Measurements from ENCODE around the gene RPGRIP1L.
"Not testable (repeated sequence)": the region's sequence is repeated elsewhere in the genome, so short reads cannot be mapped to it uniquely, and the experiment has no call there.

The RPGRIP1L gene

DNA sequence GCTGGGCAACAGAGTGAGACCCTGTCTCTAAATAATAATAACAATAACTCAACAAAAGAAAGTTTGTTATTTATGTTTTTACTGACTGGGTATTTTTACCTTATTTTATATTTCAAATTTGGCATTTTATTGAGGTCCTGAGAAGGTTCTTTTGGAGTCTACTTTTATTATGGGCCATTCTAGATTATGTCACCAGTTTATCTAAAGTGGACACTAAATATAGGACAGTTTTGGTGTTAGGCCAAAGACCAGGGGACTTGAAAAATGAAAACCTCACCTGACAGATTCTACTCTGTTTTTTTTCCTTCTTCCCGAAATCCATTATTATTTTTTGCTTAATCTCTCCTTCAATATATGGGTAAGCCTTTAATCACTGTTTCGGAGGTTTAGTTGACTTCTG lies 8.4 kb upstream of the RPGRIP1L start:
- DNase-seq (ENCODE audit: low spot score), result no peak

- DNase-seq (ENCODE audit: low spot score), result no peak
Observed at GRCh38 chr16:53711390-53711789, 7.7 kb upstream of the RPGRIP1L start.

GRCh38 chr16:53708490-53708889 lies 4.8 kb upstream of the RPGRIP1L start:
- DNase-seq (ENCODE audit: low spot score), result no peak

DNA sequence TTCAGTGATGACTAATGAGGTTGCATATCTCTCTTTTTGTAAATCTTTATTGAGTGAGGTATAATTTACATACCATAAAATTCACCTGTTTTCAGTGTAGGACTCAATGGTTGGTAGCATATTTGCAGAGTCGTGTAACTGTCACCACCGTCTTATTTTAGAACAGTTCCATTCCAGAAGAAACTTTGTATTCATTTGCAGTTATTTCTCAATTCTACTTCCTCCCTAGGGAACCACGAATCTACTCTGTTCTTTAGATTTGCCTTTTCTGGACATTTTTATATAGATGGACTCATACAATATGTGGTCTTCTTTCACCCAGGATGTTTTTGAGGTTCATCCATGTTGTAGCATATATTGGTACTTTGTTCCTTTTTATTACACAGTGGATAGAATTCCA lies 4.0 kb upstream of the RPGRIP1L start:
- DNase-seq (ENCODE audit: low spot score), result no peak

GRCh38 chr16:53704445-53704813 lies 770 bp upstream of the RPGRIP1L start:
- no peak for DNase-seq (ENCODE audit: low spot score)

DNA sequence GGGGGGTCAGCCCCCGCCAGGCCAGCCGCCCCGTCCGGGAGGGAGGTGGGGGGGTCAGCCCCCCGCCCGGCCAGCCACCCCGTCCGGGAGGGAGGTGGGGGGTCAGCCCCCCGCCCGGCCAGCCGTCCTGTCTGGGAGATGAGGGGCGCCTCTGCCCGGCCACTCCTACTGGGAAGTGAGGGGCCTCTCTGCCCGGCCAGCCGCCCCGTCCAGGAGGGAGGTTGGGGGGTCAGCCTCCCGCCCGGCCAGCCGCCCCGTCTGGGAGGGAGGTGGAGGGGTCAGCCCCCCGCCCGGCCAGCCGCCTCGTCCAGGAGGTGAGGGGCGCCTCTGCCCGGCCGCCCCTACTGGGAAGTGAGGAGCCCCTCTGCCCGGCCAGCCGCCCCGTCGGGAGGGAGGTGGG lies 5.4 kb downstream of the RPGRIP1L start:
- DNase-seq (ENCODE audit: low spot score), result not testable (repeated sequence)

- DNase-seq (ENCODE audit: low spot score), result no peak
Observed at GRCh38 chr16:53695070-53695469, 8.6 kb downstream of the RPGRIP1L start.

DNA sequence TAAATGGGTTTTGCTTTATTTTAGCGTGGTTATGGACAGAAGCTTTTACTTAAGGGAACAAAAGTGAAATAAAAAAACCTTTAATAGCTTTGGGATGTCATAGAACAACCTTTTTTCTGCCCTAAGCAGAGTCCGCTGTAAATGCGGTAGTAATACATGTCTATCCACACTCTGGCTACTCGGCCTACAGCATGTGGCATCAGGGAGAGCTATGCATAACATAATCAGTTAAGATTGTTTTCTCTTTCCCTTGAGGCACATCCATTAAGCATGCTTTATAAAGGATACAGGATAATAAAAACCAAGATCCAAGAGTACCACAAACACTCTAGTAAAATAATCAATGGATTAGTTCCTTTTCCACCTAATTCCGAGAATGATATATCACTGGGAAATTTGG lies 10.3 kb downstream of the RPGRIP1L start:
- DNase-seq (ENCODE audit: low spot score), result no peak

DNA sequence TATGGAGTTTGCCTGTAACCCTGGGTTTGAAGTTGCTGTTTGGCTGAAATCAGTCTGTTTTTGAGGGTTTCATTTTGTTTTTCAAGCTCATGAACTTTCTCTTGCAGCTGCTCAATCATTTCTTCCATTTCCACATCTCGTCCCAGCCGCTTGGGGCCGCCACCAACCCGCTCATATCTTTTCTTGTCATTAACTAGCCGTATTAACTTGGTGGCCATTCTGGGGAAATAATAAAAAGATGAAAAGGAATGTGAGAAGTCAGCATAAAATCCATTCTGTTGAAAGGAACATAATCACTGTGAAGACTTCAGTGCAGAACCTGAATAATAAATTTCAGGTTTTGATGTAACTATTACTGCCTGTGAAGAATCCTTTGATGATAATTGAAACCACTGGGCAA lies 11.5 kb downstream of the RPGRIP1L start:
- no peak for DNase-seq (ENCODE audit: low spot score)

GRCh38 chr16:53690771-53691170 lies 12.9 kb downstream of the RPGRIP1L start:
- DNase-seq (ENCODE audit: low spot score), result no peak

GRCh38 chr16:53689636-53690035 lies 14.0 kb downstream of the RPGRIP1L start:
- no peak for DNase-seq (ENCODE audit: low spot score)

DNA sequence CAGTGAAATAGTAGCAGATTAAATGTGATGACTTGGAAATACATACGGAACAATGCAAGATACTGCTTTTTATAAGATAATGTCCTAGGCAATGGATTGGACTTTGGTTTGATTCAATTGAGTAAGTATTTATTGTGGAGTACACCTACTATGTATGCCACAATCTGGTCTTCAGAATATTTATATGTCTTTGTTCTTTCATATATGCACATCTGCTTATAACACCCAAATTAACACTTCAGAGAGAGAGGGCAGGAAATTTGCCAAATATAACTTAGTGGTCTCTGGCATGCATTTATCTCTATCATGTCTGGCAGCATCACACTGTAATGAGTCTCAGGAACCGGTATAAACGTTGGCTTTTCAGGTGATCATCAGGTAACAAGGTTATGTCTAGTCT lies 16.9 kb downstream of the RPGRIP1L start:
- no peak for DNase-seq (ENCODE audit: low spot score)

DNA sequence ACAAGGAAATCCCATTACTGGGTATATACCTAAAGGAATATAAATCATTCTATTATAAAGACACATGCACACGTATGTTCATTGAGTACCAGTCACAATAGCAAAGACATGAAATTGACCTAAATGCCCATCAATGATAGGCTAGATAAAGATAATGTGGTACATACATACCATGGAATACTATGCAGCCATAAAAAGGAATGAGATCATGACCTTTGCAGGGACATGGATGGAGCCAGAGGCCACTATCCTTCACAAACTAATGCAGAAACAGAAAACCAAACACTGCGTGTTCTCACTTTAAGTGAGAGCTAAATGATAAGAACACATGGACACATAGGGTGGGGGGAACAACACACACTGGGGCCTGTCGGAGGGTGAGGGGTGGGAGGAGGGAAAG lies 18.3 kb downstream of the RPGRIP1L start:
- DNase-seq (ENCODE audit: low spot score), result not testable (repeated sequence)

DNA sequence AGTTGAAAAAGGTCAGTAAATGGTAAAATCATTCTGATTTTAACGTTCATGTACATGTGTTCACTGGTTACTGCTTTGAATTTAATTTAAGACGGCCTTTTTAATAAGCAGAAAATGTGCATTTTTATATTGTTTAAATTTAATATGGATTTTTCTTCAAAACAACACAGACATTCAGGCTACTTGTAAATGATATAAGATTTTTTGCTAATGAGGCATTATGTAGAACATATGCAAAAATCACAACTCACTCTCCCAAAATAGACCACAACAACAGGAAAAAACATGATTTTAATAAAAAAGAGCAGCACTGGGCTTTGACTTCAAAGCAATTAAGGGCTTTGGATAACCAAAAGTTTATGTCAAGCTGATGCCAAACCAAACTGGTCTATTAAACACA lies 22.3 kb downstream of the RPGRIP1L start:
- DNase-seq (ENCODE audit: low spot score), result no peak

- DNase-seq (ENCODE audit: low spot score), result no peak
Observed at GRCh38 chr16:53680756-53681155, 22.9 kb downstream of the RPGRIP1L start.

DNA sequence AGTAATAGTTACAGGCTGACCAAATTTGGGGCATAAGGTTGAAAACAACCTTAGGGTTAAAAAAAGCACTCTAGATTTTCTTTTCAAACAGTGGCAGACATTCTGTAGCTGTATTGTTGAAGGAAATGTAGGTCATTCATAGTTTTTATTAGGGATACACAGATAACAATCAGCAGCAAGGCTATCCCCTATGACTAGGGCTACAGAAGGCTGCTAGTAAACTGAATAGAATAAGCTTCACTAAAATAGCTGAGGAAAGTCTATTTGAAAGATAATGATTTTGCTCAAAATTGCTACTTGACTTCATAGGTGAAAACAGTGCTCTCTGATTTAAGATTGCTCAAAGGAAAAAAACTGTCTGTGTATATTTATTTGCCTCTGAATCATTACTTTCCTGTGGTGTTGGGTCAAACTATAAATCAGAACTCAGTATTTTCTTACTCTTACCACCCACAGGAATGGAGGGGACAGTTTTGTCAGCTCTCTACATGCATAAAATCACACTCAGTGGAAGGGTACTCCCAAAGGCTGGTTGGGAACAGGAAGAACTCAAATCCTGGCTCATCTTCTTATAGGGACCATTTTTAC lies 24.8 kb downstream of the RPGRIP1L start:
- no peak for DNase-seq (ENCODE audit: low spot score)

DNA sequence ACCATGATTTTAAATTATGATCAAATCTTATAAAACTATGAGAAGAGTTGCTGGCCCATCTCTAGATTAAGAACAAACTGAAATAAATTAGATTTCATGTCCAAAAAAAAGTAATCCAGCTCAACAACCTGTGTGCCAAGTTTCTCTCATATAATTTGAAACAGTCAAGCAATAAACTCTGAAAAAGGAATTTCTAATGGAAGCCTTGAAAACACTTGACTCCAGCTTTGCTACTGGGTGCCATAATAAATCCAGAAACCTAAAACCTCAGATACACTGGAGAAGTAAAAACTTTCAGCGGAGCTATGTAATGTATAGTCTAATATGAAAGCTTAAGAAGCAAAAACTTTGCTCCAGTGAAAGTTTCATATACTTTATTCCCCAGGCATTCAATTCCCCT lies 25.5 kb downstream of the RPGRIP1L start:
- no peak for DNase-seq (ENCODE audit: low spot score)

DNA sequence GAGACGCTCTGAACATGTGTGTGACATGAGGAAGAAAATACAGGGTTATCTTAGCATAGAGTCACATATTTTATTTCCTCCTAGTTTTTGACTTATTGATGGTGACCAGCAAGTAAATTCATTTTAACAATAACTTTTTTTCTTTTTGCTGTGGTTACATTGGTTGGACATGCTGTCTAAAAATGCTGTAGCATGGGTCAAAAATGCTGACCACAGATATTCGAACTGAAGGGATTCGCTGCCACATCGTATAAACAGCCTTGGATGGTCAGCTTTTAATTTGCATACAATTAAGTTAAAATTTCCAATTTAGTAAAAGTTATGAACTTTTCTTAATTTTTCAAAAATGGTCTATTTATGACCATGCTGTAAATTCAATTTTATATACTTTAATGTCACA lies 30.5 kb downstream of the RPGRIP1L start:
- no peak for DNase-seq (ENCODE audit: low spot score)

- no peak for DNase-seq (ENCODE audit: low spot score)
Observed at GRCh38 chr16:53672461-53672860, 31.2 kb downstream of the RPGRIP1L start.

DNA sequence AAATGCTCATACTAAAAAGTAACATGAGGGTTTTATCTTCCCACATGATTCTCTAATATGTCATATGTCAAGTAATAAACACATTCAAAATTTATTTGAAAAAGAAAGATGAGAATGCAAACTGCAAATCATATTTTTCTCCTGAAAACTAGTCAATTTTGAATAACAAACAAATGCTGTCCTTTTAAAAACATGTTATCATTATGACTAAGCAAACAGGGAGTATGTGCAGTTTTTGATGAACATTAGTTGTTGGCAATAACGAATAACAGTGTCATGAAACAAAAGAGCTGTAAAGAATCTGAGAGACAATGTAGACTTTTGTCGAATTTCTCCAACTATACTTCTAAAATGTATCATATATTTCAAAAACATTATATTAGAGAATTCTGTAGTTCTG lies 34.8 kb downstream of the RPGRIP1L start:
- no peak for DNase-seq (ENCODE audit: low spot score)

GRCh38 chr16:53666786-53667415 lies 36.8 kb downstream of the RPGRIP1L start:
- DNase-seq (ENCODE audit: low spot score), result no peak

DNA sequence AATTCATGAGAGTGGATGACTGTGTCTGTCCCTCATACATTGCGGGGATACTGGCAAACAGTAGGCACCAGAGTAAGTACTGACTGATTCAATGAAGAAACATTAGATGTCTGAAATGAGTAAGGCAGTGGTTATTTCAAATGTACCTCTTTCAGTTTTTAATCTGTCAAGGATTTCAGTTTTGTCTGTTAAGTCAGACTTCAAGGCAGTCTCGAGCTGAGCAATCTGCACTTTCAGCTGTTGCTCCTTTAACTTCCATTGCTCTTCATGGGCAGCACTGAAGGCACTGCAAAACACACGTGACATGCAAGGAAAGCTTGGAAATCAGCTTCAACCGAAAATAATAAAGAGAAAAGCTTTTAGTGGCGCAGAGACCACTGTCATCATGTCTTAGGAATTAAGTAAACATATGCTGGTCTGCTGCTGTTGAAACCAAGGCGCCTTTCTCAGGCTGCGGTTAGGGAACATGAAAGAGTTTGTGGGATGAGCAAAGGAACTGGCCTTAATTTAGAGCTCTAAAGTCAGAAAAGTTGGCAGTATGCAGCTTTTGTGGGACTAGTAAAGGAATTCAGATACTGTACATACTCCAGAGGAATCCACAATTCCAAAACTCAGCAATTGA lies 38.8 kb downstream of the RPGRIP1L start:
- DNase-seq (ENCODE audit: low spot score), result no peak

DNA sequence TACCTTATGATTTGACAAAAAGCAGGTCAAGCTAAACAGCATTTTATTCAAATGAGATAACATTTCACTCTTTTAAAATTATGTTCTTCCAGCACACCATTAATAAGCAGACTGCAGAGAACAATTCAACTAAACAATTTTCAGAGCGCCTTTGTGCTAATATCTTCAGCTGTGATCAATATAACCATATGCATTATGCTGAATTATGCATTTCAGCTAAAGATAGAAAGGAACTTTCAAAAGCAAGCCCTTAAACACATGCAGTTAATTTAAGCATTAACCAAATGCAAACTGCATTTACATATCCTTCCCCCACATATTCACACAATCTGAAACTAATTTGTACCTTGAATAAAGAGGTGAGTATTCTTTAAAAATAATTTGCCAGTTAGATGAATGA lies 41.6 kb downstream of the RPGRIP1L start:
- no peak for DNase-seq (ENCODE audit: low spot score)

DNA sequence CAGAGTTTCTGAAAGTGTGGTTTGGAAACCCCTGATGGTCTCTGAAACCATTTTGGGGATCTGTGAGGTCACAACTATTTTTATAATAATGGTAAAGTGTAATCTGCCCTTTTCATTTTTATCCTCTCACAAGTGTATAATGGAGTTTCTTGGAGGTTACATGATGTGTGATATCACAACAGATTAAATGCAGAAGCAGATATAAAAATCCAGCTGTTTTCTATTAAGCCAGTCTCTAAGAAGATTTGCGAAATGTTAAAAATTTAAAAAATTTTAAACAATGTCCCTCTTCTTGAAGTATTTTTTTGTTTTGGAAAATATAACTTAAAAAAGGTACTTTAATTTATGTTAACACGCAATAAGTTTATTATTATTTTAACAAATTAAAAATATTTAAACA lies 48.7 kb downstream of the RPGRIP1L start:
- no peak for DNase-seq (ENCODE audit: low spot score)
